H1 (cell line): ENCODE measurements around the gene PRSS48. TPM values are rescaled to one million over a fixed set of nuclear protein-coding genes. Genes with fewer than 3 reads are reported as not detected.

Experiments
- CEBPB ChIP-seq: IDR thresholded peaks from 2 replicates; pipeline ENCODE4 v1.6.1; 2012; ENCODE audit warnings: low read depth, low read length
- EP300 ChIP-seq, 2 experiments: IDR thresholded peaks; 1 replicate in 1 of 2; 2 replicates in 1 of 2; pipeline ENCODE4 v1.6.1; 2011 to 2012; ENCODE audit warnings: low read depth in 2 of 2, low read length in 2 of 2, mild to moderate bottlenecking in 2 of 2, borderline replicate concordance in 1 of 2, inconsistent platforms in 1 of 2, moderate library complexity in 1 of 2
- GABPA ChIP-seq: IDR thresholded peaks from 2 replicates; pipeline ENCODE4 v1.6.1; 2011; ENCODE audit warnings: mild to moderate bottlenecking, low read length, moderate library complexity, borderline replicate concordance; ENCODE audit not compliant: insufficient read depth
- JUN ChIP-seq: IDR thresholded peaks from 2 replicates; pipeline ENCODE4 v1.6.1; 2011; ENCODE audit warnings: low read depth, mild to moderate bottlenecking, improper control_type of control experiment, low read length
- MAFK ChIP-seq: IDR thresholded peaks from 2 replicates; pipeline ENCODE4 v1.6.1; 2012; ENCODE audit warnings: low read depth, mild to moderate bottlenecking, improper control_type of control experiment, low read length
- POU5F1 ChIP-seq: IDR thresholded peaks from 2 replicates; pipeline ENCODE4 v1.6.1; 2011; ENCODE audit warnings: low read depth, mild to moderate bottlenecking, low read length, moderate library complexity
- SIN3A ChIP-seq, 2 experiments: IDR thresholded peaks in 1 of 2; conservative IDR thresholded peaks in 1 of 2; 2 replicates each; pipeline ENCODE4 v1.6.1; 2011 to 2012; ENCODE audit warnings: low read length in 2 of 2, improper control_type of control experiment in 1 of 2, low read depth in 1 of 2, mild to moderate bottlenecking in 1 of 2
- SP1 ChIP-seq: IDR thresholded peaks from 2 replicates; pipeline ENCODE4 v1.6.1; 2011; ENCODE audit warnings: low read depth, low read length
- TEAD4 ChIP-seq: IDR thresholded peaks from 2 replicates; pipeline ENCODE4 v1.6.1; 2012; ENCODE audit warnings: low read depth, low read length, inconsistent platforms, mixed read lengths
- polyA plus RNA-seq, 7 experiments: library from polyadenylated mRNA; depleted of rRNA in 3 of 7; stranded (reverse) in 5 of 7; unstranded in 2 of 7; fragments of >200 nt in 5 of 7; fragments of 200-250 nt in 2 of 7; gene quantifications; 1 replicate in 5 of 7; 2 replicates in 1 of 7; 4 replicates in 1 of 7; pipeline versions ENCODE4 v1.2.1 to v1.2.3, GENCODE V29; 2011 to 2013; ENCODE audit warnings: missing spikeins in 2 of 7, mixed read lengths in 2 of 7
- total RNA-seq: library from RNA; stranded (reverse); fragmentation: NEBNext Ultra II Directional; extraction: Animal tissue kit (Norgen Biotek cat#: 25700); gene quantifications from 2 replicates; pipeline ENCODE4 v1.2.1, GENCODE V29; 2021
- TF ChIP-seq, protein P1 (sequence below): IDR thresholded peaks from 2 replicates; pipeline ENCODE4 v1.6.1; 2012; ENCODE audit warnings: inconsistent platforms

The PRSS48 gene
- total and polyA plus RNA-seq, 2 of the 8 experiments (the other 6 are each of a cell fraction or from before 2014, with no cell fraction given), result not detected

DNA sequence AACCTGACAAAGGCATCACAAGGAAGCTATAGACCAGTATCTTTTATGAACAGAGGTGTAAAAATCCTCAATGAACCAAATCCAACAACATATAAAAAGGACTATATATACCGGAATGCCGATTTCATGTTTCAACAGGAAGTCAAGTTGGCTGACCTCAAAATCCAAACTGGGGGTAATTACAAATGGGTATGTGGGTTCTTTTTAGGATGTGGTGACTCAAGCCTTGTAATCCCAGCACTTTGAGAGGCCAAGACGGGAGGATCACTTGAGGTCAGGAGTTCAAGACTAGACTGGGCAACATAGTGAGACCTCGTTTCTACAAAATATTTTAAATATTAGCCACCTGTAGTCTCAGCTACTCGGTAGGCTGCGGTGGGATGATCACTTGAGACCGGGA is 10.4 kb downstream of the PRSS48 start (continued):
- TF ChIP-seq JUN, result no peak
- TF ChIP-seq GABPA, result no peak
- TF ChIP-seq, protein P1, sequence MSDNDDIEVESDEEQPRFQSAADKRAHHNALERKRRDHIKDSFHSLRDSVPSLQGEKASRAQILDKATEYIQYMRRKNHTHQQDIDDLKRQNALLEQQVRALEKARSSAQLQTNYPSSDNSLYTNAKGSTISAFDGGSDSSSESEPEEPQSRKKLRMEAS, result no peak
- no peak for TF ChIP-seq MAFK
- no peak for TF ChIP-seq POU5F1
- TF ChIP-seq SP1, result no peak
- TF ChIP-seq SIN3A (conservative IDR thresholded peaks at IDR 0.05 in 1 of 2, IDR thresholded peaks at IDR 0.05 in 1 of 2; ENCODE audit: low read depth in 1 of 2, low read length in 2 of 2), result no peak
- TF ChIP-seq EP300 (IDR thresholded peaks at IDR 0.05; ENCODE audit: borderline replicate concordance in 1 of 2, low read depth in 2 of 2, low read length in 2 of 2), result no peak
- no peak for TF ChIP-seq TEAD4
- no peak for TF ChIP-seq CEBPB
